Common myeloid progenitor, CD34-positive (primary cell): ENCODE measurements around the gene ABCC3.

Source experiments
- CTCF ChIA-PET: fragments of 350-600 bp; sonication (Branson Sonifier 250); formaldehyde crosslinking; loops from one replicate; lab custom pipeline; 2021; ENCODE audit warnings: antibody characterized with exemption; lab: Charles Lee
- POLR2A ChIA-PET: fragments of 350-600 bp; sonication (Branson Sonifier 250); formaldehyde crosslinking; loops from one replicate; lab custom pipeline; 2021; ENCODE audit warnings: antibody characterized with exemption; lab: Charles Lee
- DNase-seq, 3 donors: peaks; one replicate each; pipeline versions ENCODE4 v3.0.0 to v3.0.0-alpha.2; 2013
- H3K27ac ChIP-seq, 2 experiments: 1 replicate in 1 of 2; 2 replicates in 1 of 2; pipeline ENCODE4 v1.7.0; 2013; ENCODE audit warnings: inconsistent platforms in 2 of 2, low read length in 2 of 2, mild to moderate bottlenecking in 2 of 2, low read depth in 1 of 2, moderate library complexity in 1 of 2; ENCODE audit not compliant: severe bottlenecking in 2 of 2, insufficient read depth in 1 of 2, poor library complexity in 1 of 2
- H3K27me3 ChIP-seq, 5 experiments: replicated peaks in 2 of 5; 1 replicate in 3 of 5; 2 replicates in 2 of 5; pipeline versions ENCODE4 v1.6.1 to v1.7.0; 2013; ENCODE audit warnings: low read length in 4 of 5, mild to moderate bottlenecking in 2 of 5, moderate library complexity in 2 of 5, inconsistent platforms in 1 of 5; ENCODE audit not compliant: insufficient read depth in 5 of 5, control insufficient read depth in 4 of 5
- H3K36me3 ChIP-seq, 4 experiments: 1 replicate in 2 of 4; 2 replicates in 2 of 4; pipeline versions ENCODE4 v1.6.1 to v1.7.0; 2013; ENCODE audit warnings: low read length in 3 of 4, control low read depth in 1 of 4, mild to moderate bottlenecking in 1 of 4; ENCODE audit not compliant: control insufficient read depth in 4 of 4, insufficient read depth in 4 of 4
- H3K4me1 ChIP-seq, 4 experiments: 1 replicate in 3 of 4; 2 replicates in 1 of 4; pipeline versions ENCODE4 v1.6.1 to v1.7.1; 2013; ENCODE audit warnings: low read length in 3 of 4, mild to moderate bottlenecking in 3 of 4, control low read depth in 1 of 4, inconsistent platforms in 1 of 4, moderate library complexity in 1 of 4; ENCODE audit not compliant: control insufficient read depth in 4 of 4, insufficient read depth in 4 of 4; ENCODE audit errors: control extremely low read depth in 1 of 4
- H3K4me3 ChIP-seq, 7 experiments: 1 replicate in 4 of 7; 2 replicates in 3 of 7; pipeline versions ENCODE4 v1.5.1 to v1.7.0; 2013; ENCODE audit warnings: mild to moderate bottlenecking in 7 of 7, low read length in 6 of 7, moderate library complexity in 6 of 7, inconsistent platforms in 2 of 7, low read depth in 2 of 7, control low read depth in 1 of 7; ENCODE audit not compliant: insufficient read depth in 4 of 7, control insufficient read depth in 1 of 7; ENCODE audit errors: extremely low read depth in 1 of 7
- H3K9me3 ChIP-seq, 5 experiments: 1 replicate in 4 of 5; 2 replicates in 1 of 5; pipeline versions ENCODE4 v1.6.1 to v1.7.1; 2013; ENCODE audit warnings: low read length in 4 of 5, mild to moderate bottlenecking in 2 of 5, inconsistent platforms in 1 of 5, low read depth in 1 of 5, moderate library complexity in 1 of 5; ENCODE audit not compliant: control insufficient read depth in 4 of 5, insufficient read depth in 2 of 5; ENCODE audit errors: control extremely low read depth in 1 of 5
- WGBS: methylation state at CpG from one replicate; pipeline ENCODE4 v1.1.5; 2013; ENCODE audit not compliant: insufficient coverage; 5-methylcytosine and 5-hydroxymethylcytosine counted together

ABCC3 gene

GRCh38 chr17:50661348-50661747, 26.7 kb downstream of the ABCC3 start:
- CTCF ChIA-PET, result interaction anchor here (1.1 to 3.0 kb wide), 14 partner anchors 9 to 155 kb away, joined by 3 to 18 read pairs (median 5); partner anchors contain the start of gene SPATA20
- no peak for DNase-seq
- Histone ChIP-seq H3K4me3 (peak overlapping the region in 1 of 7 experiments; percentile 45), H3K27me3 (no peaks in the 10 kb centered on the region), H3K27ac (peak overlapping the region in 1 of 2 experiments; percentile 52), H3K36me3 (no peaks in the 10 kb centered on the region), H3K4me1 (peaks cover 0 to 48% (median 26%) of the 10 kb centered on the region in 4 experiments), H3K9me3 (no peaks in the 10 kb centered on the region)
- WGBS, result 77% methylated on average over 4 of the region's 5 CpGs
- POLR2A ChIA-PET, result interaction anchor here (0.6 kb wide), 1 partner anchor 513 kb away, joined by 3 read pairs; no protein-coding TSS in a partner anchor

DNA sequence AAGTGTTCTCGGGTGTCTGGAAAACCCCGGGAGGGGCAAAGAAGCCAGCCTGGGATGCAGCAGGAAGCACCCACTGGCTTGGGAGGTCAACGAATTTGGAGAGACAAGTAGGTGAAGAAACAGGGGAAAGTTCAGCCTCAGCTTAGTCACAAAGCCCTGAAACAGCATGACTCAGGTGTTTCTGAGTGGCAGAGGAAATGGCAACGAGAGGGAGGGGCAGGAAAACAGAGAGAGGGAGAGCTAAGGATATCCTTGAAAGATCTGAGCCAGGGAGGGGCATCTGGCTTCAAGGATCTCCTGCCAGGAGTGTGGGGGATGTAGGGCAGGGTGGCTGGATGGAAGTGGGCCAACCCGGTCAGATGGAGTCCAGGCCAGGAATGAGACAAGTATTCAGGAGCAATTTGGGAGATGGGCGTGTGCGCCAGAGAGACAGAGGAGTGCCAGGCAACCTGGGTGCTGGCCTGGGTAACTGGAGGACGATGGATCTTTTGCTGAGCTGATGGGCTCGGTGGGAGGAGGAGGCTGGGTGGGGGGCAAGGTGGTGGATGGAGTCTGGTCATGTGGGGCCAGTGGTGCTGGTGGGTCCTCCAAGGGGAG, 27.2 kb downstream of the ABCC3 start:
- POLR2A ChIA-PET, result interaction anchor here (0.9 kb wide), 1 partner anchor 21 kb away, joined by 3 read pairs; no protein-coding TSS in a partner anchor
- 36% methylated on average over 9 of the region's 9 CpGs for WGBS
- peaks cover 0 to 48% (median 26%) of the 10 kb centered on the region in 4 experiments for H3K4me1 ChIP-seq
- no peaks in the 10 kb centered on the region for H3K27me3 ChIP-seq
- peak; percentile 72 to 89 (median 88) for DNase-seq
- H3K36me3 ChIP-seq, result no peaks in the 10 kb centered on the region
- CTCF ChIA-PET, result interaction anchor here (0.9 to 3.0 kb wide), 12 partner anchors 8 to 156 kb away, joined by 3 to 18 read pairs (median 6); partner anchors contain the start of gene SPATA20
- H3K9me3 ChIP-seq, result no peaks in the 10 kb centered on the region
- H3K27ac ChIP-seq, result peak overlapping the region in 1 of 2 experiments; percentile 52
- H3K4me3 ChIP-seq, result peak overlapping the region in 3 of 7 experiments; percentile 0 to 45 (median 26)

DNA sequence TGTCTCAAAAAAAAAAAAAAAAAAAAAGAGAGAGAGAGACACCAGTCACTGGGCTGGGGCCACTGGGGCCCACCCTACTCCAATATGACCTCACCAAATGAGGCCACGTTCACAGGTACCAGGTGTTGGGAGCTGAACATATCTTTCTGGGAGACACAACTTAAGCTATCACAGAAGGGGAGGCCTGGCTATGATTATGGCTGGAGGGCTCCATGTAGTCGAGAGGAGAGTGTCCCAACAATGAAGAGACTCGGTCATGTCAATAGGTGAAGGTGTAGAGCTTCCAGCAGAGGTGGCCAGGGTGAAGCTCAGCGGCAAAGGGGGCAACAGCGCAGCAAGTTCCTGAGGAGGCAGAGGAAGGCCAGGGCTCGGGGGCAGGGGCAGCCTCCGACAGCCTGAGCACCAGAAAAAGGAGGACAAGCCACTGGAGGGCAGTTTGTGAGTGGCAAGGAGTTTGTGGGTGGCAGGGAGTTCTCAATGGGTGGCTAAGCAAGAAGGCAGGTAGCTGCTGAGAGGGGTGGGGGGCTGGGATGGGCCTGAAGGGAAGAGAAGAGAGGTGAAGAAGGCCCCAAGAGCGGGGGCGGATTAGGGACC, 28.0 kb downstream of the ABCC3 start:
- DNase-seq, result no peak
- no peak overlapping the region for H3K4me3 ChIP-seq
- no peaks in the 10 kb centered on the region for H3K27me3 ChIP-seq
- POLR2A ChIA-PET, result interaction anchor here (0.9 kb wide), 1 partner anchor 22 kb away, joined by 3 read pairs; no protein-coding TSS in a partner anchor
- CTCF ChIA-PET, result interaction anchor here (0.9 to 3.0 kb wide), 5 partner anchors 15 to 116 kb away, joined by 3 to 18 read pairs (median 5); partner anchors contain the start of gene SPATA20
- H3K9me3 ChIP-seq, result no peaks in the 10 kb centered on the region
- WGBS, result 96% methylated on average over 8 of the region's 9 CpGs
- no peak overlapping the region for H3K27ac ChIP-seq
- peaks cover 0 to 48% (median 26%) of the 10 kb centered on the region in 4 experiments for H3K4me1 ChIP-seq
- no peaks in the 10 kb centered on the region for H3K36me3 ChIP-seq

- H3K4me3 ChIP-seq, result no peak overlapping the region
- CTCF ChIA-PET, result no interaction called here
- no peaks in the 10 kb centered on the region for H3K9me3 ChIP-seq
- POLR2A ChIA-PET, result no interaction called here
- no peak overlapping the region for H3K27ac ChIP-seq
- no peak for DNase-seq
- no peaks in the 10 kb centered on the region for H3K27me3 ChIP-seq
- peaks cover 0 to 48% (median 29%) of the 10 kb centered on the region in 4 experiments for H3K4me1 ChIP-seq
- WGBS, result 89% methylated on average over 6 of the region's 10 CpGs
- H3K36me3 ChIP-seq, result no peaks in the 10 kb centered on the region
Observed at GRCh38 chr17:50663812-50664374, 29.2 kb downstream of the ABCC3 start.

GRCh38 chr17:50664788-50665458, 30.2 kb downstream of the ABCC3 start:
- peak in 1 of 3 donors; percentile 35 for DNase-seq
- Histone ChIP-seq H3K27me3 (no peaks in the 10 kb centered on the region), H3K36me3 (no peaks in the 10 kb centered on the region), H3K4me3 (no peak overlapping the region), H3K27ac (no peak overlapping the region), H3K4me1 (peaks cover 0 to 46% (median 27%) of the 10 kb centered on the region in 4 experiments), H3K9me3 (no peaks in the 10 kb centered on the region)
- ChIA-PET POLR2A (interaction anchor here (0.7 kb wide), 1 partner anchor 11 kb away, joined by 3 read pairs; no protein-coding TSS in a partner anchor), CTCF (no interaction called here)
- WGBS, result 97% methylated on average over 11 of the region's 12 CpGs

- H3K27me3 ChIP-seq, result no peaks in the 10 kb centered on the region
- DNase-seq, result no peak
- no peaks in the 10 kb centered on the region for H3K9me3 ChIP-seq
- ChIA-PET CTCF (interaction anchor here (0.9 to 1.4 kb wide), 3 partner anchors 9 to 119 kb away, joined by 3 to 9 read pairs (median 6); no protein-coding TSS in a partner anchor), POLR2A (no interaction called here)
- no peak overlapping the region for H3K27ac ChIP-seq
- no peak overlapping the region for H3K4me3 ChIP-seq
- 98% methylated on average over 4 of the region's 5 CpGs for WGBS
- H3K36me3 ChIP-seq, result no peaks in the 10 kb centered on the region
- H3K4me1 ChIP-seq, result peaks cover 0 to 37% (median 18%) of the 10 kb centered on the region in 4 experiments
Observed at GRCh38 chr17:50665838-50666237, 31.2 kb downstream of the ABCC3 start.
